K562 (cell line): ENCODE results near the gene ORC3. TPM values are rescaled to one million over a fixed set of nuclear protein-coding genes. Genes with fewer than 3 reads are reported as not detected.

ENCODE experiments used
- ATAC-seq: fragments of 200-7000 bp; cut with Tn5 transposase; 3 replicates; pipeline ENCODE4 v1.9.1; 2020; ENCODE audit warnings: moderate library complexity
- BruUV-seq: library from RNA; stranded (reverse); fragments of 400-500 nt; replicated peaks from 2 replicates; lab custom pipeline; 2021; lab: Mats Ljungman, UMichigan
- CTCF ChIA-PET: fragments of 300-600 bp; formaldehyde crosslinking; extraction: SDS; loops from one replicate; lab custom pipeline; 2021; ENCODE audit warnings: low intra/inter-chr PET ratio; lab: Yijun Ruan, JAX
- POLR2A ChIA-PET: fragments of 300-600, 350-650 bp; sonication (Branson Sonifier 250); formaldehyde crosslinking; extraction: SDS; loops from one replicate; lab custom pipeline; 2021; ENCODE audit warnings: antibody characterized with exemption, inconsistent platforms; lab: Yijun Ruan, JAX
- DNase-seq, 4 experiments: peaks; one replicate each; pipeline versions ENCODE4 v3.0.0 to v3.0.0-alpha.2; 2011 to 2018; ENCODE audit warnings: low spot score in 3 of 4, mixed read lengths in 3 of 4; ENCODE audit errors: extremely low read depth in 1 of 4
- FAIRE-seq: peaks from 2 replicates; lab custom pipeline; 2011; peaks lifted over from hg19 to GRCh38; lab: Jason Lieb, UNC
- H2AFZ ChIP-seq: 2 replicates; pipeline ENCODE4 v1.6.0; 2011; ENCODE audit warnings: low read depth, low read length, control low read depth, inconsistent platforms
- H3K27ac ChIP-seq: fragments of 200-600 bp; 3 replicates; pipeline ENCODE4 v1.8.0; 2011; ENCODE audit warnings: low read depth, mild to moderate bottlenecking, control low read depth, inconsistent platforms, low read length, moderate library complexity, mixed read lengths; ENCODE audit errors: extremely low read depth
- H3K27me3 ChIP-seq, 2 experiments: fragments of 300-600 bp in 1 of 2; 2 replicates in 1 of 2; 3 replicates in 1 of 2; pipeline versions ENCODE4 v1.6.0 to v1.8.0; 2011; ENCODE audit warnings: inconsistent platforms in 2 of 2, low read length in 2 of 2, mild to moderate bottlenecking in 1 of 2, mixed read lengths in 1 of 2, moderate library complexity in 1 of 2; ENCODE audit not compliant: control insufficient read depth in 2 of 2, insufficient read depth in 2 of 2
- H3K36me3 ChIP-seq: fragments of 300-600 bp; 3 replicates; pipeline ENCODE4 v1.8.0; 2011; ENCODE audit warnings: mild to moderate bottlenecking, low read length, inconsistent platforms; ENCODE audit not compliant: control insufficient read depth, insufficient read depth
- H3K4me1 ChIP-seq, 2 experiments: fragments of 200-600 bp in 1 of 2; replicated peaks in 1 of 2; 2 replicates in 1 of 2; 3 replicates in 1 of 2; pipeline versions ENCODE4 v1.5.1 to v1.8.0; 2011; ENCODE audit warnings: inconsistent platforms in 2 of 2, low read length in 2 of 2, mild to moderate bottlenecking in 1 of 2, mixed read lengths in 1 of 2, moderate library complexity in 1 of 2; ENCODE audit not compliant: control insufficient read depth in 2 of 2, insufficient read depth in 2 of 2
- H3K4me2 ChIP-seq: 2 replicates; pipeline ENCODE4 v1.6.1; 2011; ENCODE audit warnings: low read length, control low read depth, inconsistent platforms, mixed read lengths; ENCODE audit not compliant: insufficient read depth
- H3K4me3 ChIP-seq: fragments of 200-600 bp; sonication (generic), shearing (Covaris generic); 2 replicates; pipeline ENCODE4 v1.5.1; 2016; ENCODE audit warnings: control low read depth, inconsistent platforms
- H3K79me2 ChIP-seq: fragments of 200-600 bp; 3 replicates; pipeline ENCODE4 v1.8.0; 2011; ENCODE audit warnings: low read length, inconsistent platforms; ENCODE audit not compliant: control insufficient read depth, insufficient read depth
- H3K9ac ChIP-seq, 2 experiments: 2 replicates each; pipeline versions ENCODE4 v1.6.0 to v1.6.1; 2011; ENCODE audit warnings: low read depth in 2 of 2, low read length in 2 of 2, control low read depth in 1 of 2, inconsistent platforms in 1 of 2, mild to moderate bottlenecking in 1 of 2, mixed read lengths in 1 of 2; ENCODE audit not compliant: insufficient read depth in 1 of 2
- H3K9me1 ChIP-seq: one replicate; pipeline ENCODE4 v1.6.0; 2011; ENCODE audit warnings: inconsistent platforms, mild to moderate bottlenecking, low read length, moderate library complexity; ENCODE audit not compliant: control insufficient read depth, insufficient read depth
- H3K9me3 ChIP-seq: replicated peaks from 2 replicates; pipeline ENCODE4 v1.5.1; 2011; ENCODE audit warnings: low read depth, low read length, inconsistent platforms; ENCODE audit not compliant: control insufficient read depth, insufficient read depth
- H4K20me1 ChIP-seq: replicated peaks from 2 replicates; pipeline ENCODE4 v1.6.1; 2011; ENCODE audit warnings: low read length, inconsistent platforms, mixed read lengths; ENCODE audit not compliant: control insufficient read depth, insufficient read depth
- ASH1L ChIP-seq: fragments of 450-650 bp; IDR thresholded peaks from 2 replicates; pipeline ENCODE4 v1.6.1; 2018; ENCODE audit warnings: borderline replicate concordance, mild to moderate bottlenecking, low read depth; ENCODE audit not compliant: partially characterized antibody
- CSDE1 ChIP-seq, 2 experiments: fragments of 450-650 bp; IDR thresholded peaks; 2 replicates each; pipeline ENCODE4 v1.6.1; 2016; ENCODE audit warnings: mild to moderate bottlenecking in 1 of 2
- ETS2 ChIP-seq: IDR thresholded peaks from 2 replicates; pipeline ENCODE4 v1.6.1; 2016; ENCODE audit warnings: borderline replicate concordance, missing genetic modification characterization, mild to moderate bottlenecking, moderate library complexity, missing compliant biosample characterization; ENCODE audit not compliant: poor library complexity, severe bottlenecking
- NR2F6 ChIP-seq: fragments of 450-650 bp; formaldehyde crosslinking; IDR thresholded peaks from 2 replicates; pipeline ENCODE4 v1.4.0; 2020; ENCODE audit warnings: mild to moderate bottlenecking
- POLR3A ChIP-seq: IDR thresholded peaks from 2 replicates; pipeline ENCODE4 v1.6.1; 2011; ENCODE audit warnings: borderline replicate concordance, mild to moderate bottlenecking, moderate library complexity; ENCODE audit not compliant: insufficient read length, insufficient read depth; ENCODE audit errors: extremely low read depth
- SLC30A9 ChIP-seq: fragments of 250-450 bp; sonication (Bioruptor Pico); IDR thresholded peaks from 2 replicates; pipeline ENCODE4 v1.8.0; 2022; ENCODE audit warnings: mild to moderate bottlenecking, moderate library complexity
- STAG1 ChIP-seq: sonication (generic); formaldehyde crosslinking; IDR thresholded peaks from 2 replicates; pipeline ENCODE4 v1.5.0; 2020; ENCODE audit warnings: missing genetic modification reagents, borderline replicate concordance
- ZNF232 ChIP-seq: sonication (generic); formaldehyde crosslinking; IDR thresholded peaks from 2 replicates; pipeline ENCODE4 v1.8.0; 2022; ENCODE audit warnings: mild to moderate bottlenecking, missing genetic modification reagents
- ZNF77 ChIP-seq: fragments of 250-450 bp; sonication (Bioruptor Pico); IDR thresholded peaks from 2 replicates; pipeline ENCODE4 v1.5.0; 2020
- WGBS: fragments of 100-300 bp; shearing (Covaris generic); methylation state at CpG from one replicate; pipeline ENCODE4 v1.1.6; 2016; ENCODE audit warnings: low coverage, mixed read lengths; ENCODE audit not compliant: insufficient coverage; ENCODE audit errors: missing lambda C conversion rate; 5-methylcytosine and 5-hydroxymethylcytosine counted together
- in situ Hi-C: fragments of 300-500 bp; cut with MboI; formaldehyde crosslinking; loops from 4 replicates; pipeline ENCODE4 v1.15.0; 2018; ENCODE audit warnings: inconsistent platforms, mixed read lengths
- intact Hi-C: fragments of 100-400 bp; cut with micrococcal nuclease; formaldehyde crosslinking; loops from 2 replicates; pipeline ENCODE4 v1.14.2; 2022
- polyA plus RNA-seq, 8 experiments: library from polyadenylated mRNA; depleted of rRNA in 4 of 8; stranded (reverse) in 5 of 8; unstranded in 3 of 8; fragments of >200 nt; fragmentation: Nextera tagmentation in 2 of 8; fragmentation: Illumina TruSeq in 1 of 8; extraction: Ambion mirVana in 2 of 8; extraction: Trizol in 1 of 8; gene quantifications; 2 replicates each; pipeline versions ENCODE4 v1.2.1 to v1.2.3, GENCODE V29; 2011 to 2014; ENCODE audit warnings: inconsistent platforms in 1 of 8, missing spikeins in 1 of 8
- total RNA-seq, 7 experiments: library from RNA; depleted of rRNA in 6 of 7; stranded (reverse); fragments of >200 nt in 6 of 7; fragmentation: Illumina TruSeq in 2 of 7; extraction: Trizol in 2 of 7; gene quantifications; 2 replicates each; pipeline versions ENCODE4 v1.2.1 to v1.2.3, GENCODE V29; 2011 to 2021; ENCODE audit warnings: low replicate concordance in 1 of 7
- TF ChIP-seq, protein P1 (sequence below): sonication (generic); formaldehyde crosslinking; IDR thresholded peaks from 2 replicates; pipeline ENCODE4 v1.8.0; 2022; ENCODE audit warnings: mild to moderate bottlenecking, missing genetic modification reagents
- TF ChIP-seq, protein P2 (sequence below): fragments of 450-650 bp; formaldehyde crosslinking; IDR thresholded peaks from 2 replicates; pipeline ENCODE4 v1.4.0; 2022; ENCODE audit warnings: missing genetic modification characterization
- TF ChIP-seq, protein P3 (sequence below): fragments of 450-650 bp; conservative IDR thresholded peaks from 2 replicates; pipeline ENCODE4 v1.6.1; 2016; ENCODE audit warnings: missing genetic modification characterization, low read depth, mild to moderate bottlenecking, missing compliant biosample characterization, moderate library complexity
- TF ChIP-seq, protein P4 (sequence below): fragments of 450-650 bp; IDR thresholded peaks from 2 replicates; pipeline ENCODE4 v1.6.1; 2016; ENCODE audit warnings: low read depth, mild to moderate bottlenecking, moderate library complexity
- TF ChIP-seq, protein P5 (sequence below): sonication (generic); formaldehyde crosslinking; IDR thresholded peaks from 2 replicates; pipeline ENCODE4 v1.8.1; 2023; ENCODE audit warnings: mild to moderate bottlenecking, missing genetic modification reagents

Gene ORC3
- total and polyA plus RNA-seq, 9 of the 15 experiments (the other 6 are each of a cell fraction or from before 2014, with no cell fraction given): 28.8 to 159 (median 74.8) TPM

DNA sequence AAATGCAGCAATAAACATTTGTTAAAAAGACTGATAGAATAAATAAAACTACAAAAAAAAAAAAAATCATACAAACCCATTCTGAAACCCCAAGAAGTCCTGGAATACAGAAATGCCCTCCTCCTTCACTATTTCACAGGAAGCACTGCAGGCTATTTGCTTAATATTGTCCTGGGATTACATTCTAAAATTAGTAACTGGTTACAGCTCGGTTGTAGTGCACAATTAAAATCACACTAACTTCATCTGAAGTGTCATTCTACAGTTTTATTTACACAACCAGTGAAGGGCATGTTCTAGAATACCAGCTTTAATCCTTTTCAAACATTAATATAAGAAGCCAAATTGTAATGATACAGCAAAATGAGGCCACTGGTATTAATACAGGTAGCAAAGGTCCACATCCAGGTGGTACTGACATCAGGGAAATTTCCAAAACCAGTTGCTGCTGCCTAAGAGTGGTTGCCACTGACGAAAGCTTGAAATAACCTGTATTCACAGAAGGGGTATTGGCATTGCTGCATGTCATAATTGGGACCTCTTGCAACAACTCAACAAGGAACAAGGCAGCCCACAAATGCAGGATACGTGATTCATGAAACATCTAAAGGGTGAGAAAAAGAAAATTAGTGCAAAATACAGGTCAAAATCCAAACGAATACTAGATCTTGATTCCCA is 85.2 kb downstream of the ORC3 start:
- peak overlapping the region; percentile 35; the same call in 1 of the 3 replicates for H3K27ac ChIP-seq
- no peak for FAIRE-seq
- intact Hi-C loops: no loop called here
- ChIA-PET CTCF (no interaction called here), POLR2A (interaction anchor here (1.9 kb wide), 1 partner anchor 9 kb away, joined by 9 read pairs; no protein-coding TSS in a partner anchor)
- DNase-seq: no peak
- H3K4me1 ChIP-seq: 0 out of 5 replicates have a peak, but pooled peaks cover 0 to 2% of the 10 kb centered on the region in 2 experiments
- H3K9ac ChIP-seq: no peak overlapping the region
- H3K36me3 ChIP-seq: peaks cover 73% of the 10 kb centered on the region
- H3K9me1 ChIP-seq: no peaks in the 10 kb centered on the region
- H3K9me3 ChIP-seq: no peaks in the 10 kb centered on the region
- ATAC-seq: no peak
- no peak overlapping the region for H3K4me3 ChIP-seq
- 81% methylated on average over 4 of the region's 4 CpGs for WGBS
- in situ Hi-C loops: no loop called here
- H3K4me2 ChIP-seq: no peak overlapping the region
- H3K27me3 ChIP-seq: no peaks in the 10 kb centered on the region
- no peak overlapping the region for H2AFZ ChIP-seq
- TSS peak; percentile 30 for BruUV-seq
- H3K79me2 ChIP-seq: peaks cover 8% of the 10 kb centered on the region
- H4K20me1 ChIP-seq: 0 out of 2 replicates have a peak, but pooled peaks cover 3% of the 10 kb centered on the region
- TF ChIP-seq ASH1L: no peak
- TF ChIP-seq, protein P1, sequence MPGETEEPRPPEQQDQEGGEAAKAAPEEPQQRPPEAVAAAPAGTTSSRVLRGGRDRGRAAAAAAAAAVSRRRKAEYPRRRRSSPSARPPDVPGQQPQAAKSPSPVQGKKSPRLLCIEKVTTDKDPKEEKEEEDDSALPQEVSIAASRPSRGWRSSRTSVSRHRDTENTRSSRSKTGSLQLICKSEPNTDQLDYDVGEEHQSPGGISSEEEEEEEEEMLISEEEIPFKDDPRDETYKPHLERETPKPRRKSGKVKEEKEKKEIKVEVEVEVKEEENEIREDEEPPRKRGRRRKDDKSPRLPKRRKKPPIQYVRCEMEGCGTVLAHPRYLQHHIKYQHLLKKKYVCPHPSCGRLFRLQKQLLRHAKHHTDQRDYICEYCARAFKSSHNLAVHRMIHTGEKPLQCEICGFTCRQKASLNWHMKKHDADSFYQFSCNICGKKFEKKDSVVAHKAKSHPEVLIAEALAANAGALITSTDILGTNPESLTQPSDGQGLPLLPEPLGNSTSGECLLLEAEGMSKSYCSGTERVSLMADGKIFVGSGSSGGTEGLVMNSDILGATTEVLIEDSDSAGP (CRISPR knock-in tag): no peak
- TF ChIP-seq ZNF77 (CRISPR knock-in tag): no peak
- TF ChIP-seq, protein P2, sequence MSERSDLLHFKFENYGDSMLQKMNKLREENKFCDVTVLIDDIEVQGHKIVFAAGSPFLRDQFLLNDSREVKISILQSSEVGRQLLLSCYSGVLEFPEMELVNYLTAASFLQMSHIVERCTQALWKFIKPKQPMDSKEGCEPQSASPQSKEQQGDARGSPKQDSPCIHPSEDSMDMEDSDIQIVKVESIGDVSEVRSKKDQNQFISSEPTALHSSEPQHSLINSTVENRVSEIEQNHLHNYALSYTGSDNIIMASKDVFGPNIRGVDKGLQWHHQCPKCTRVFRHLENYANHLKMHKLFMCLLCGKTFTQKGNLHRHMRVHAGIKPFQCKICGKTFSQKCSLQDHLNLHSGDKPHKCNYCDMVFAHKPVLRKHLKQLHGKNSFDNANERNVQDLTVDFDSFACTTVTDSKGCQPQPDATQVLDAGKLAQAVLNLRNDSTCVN (CRISPR knock-in tag): no peak
- no peak for TF ChIP-seq SLC30A9 (CRISPR knock-in tag)
- TF ChIP-seq POLR3A: no peak
- TF ChIP-seq, protein P3, sequence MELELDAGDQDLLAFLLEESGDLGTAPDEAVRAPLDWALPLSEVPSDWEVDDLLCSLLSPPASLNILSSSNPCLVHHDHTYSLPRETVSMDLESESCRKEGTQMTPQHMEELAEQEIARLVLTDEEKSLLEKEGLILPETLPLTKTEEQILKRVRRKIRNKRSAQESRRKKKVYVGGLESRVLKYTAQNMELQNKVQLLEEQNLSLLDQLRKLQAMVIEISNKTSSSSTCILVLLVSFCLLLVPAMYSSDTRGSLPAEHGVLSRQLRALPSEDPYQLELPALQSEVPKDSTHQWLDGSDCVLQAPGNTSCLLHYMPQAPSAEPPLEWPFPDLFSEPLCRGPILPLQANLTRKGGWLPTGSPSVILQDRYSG (tag): no peak
- no peak for TF ChIP-seq CSDE1 (IDR thresholded peaks at IDR 0.05)
- TF ChIP-seq, protein P4, sequence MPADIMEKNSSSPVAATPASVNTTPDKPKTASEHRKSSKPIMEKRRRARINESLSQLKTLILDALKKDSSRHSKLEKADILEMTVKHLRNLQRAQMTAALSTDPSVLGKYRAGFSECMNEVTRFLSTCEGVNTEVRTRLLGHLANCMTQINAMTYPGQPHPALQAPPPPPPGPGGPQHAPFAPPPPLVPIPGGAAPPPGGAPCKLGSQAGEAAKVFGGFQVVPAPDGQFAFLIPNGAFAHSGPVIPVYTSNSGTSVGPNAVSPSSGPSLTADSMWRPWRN: no peak
- TF ChIP-seq ETS2: no peak
- TF ChIP-seq NR2F6 (CRISPR knock-in tag): no peak
- TF ChIP-seq ZNF232 (CRISPR knock-in tag): no peak
- TF ChIP-seq, protein P5, sequence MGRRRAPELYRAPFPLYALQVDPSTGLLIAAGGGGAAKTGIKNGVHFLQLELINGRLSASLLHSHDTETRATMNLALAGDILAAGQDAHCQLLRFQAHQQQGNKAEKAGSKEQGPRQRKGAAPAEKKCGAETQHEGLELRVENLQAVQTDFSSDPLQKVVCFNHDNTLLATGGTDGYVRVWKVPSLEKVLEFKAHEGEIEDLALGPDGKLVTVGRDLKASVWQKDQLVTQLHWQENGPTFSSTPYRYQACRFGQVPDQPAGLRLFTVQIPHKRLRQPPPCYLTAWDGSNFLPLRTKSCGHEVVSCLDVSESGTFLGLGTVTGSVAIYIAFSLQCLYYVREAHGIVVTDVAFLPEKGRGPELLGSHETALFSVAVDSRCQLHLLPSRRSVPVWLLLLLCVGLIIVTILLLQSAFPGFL (CRISPR knock-in tag): no peak
- TF ChIP-seq STAG1 (CRISPR knock-in tag): no peak
- TF ChIP-seq, all 486 proteins: peak for 0
